Measurements from ENCODE around the gene USP49.

Gene USP49

DNA sequence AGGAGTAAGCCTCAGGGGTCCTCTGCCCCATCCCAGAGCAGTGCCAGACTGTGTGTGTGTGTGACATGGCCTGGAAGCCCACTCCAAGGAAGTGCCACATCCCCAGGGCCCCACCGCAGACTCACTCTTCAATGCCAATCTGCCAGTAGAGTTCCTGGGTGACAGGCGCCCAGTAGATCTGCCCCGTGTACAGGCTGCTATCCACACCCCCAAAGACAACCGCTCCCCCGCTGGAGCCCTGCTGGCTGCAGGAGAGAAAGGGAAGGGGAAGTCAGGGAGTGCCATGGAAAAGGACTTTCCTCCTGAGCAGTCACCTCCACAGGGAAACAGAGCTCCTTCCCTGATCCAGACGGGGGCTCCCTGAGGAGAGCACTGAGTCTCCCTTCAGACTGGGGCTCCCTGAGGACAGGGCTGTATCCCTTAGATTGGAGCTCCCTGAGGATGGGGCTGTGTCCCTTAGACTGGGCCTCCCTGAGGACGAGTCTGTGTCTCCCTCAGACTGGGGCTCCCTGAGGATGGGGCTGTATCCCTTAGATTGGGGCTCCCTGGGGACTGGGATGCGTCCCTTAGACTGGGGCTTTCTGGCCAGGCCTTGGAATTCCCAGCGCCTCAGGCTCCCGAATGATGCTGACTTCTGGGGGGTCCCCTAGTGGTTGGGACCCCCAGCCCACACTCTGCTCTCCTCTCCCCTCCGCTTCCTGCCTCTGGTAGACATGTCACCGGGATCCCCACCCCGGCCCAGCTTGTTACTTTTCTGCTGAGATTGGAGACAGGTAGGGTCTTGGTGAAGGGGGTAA, 154.6 kb downstream of the USP49 start:
- peaks cover 5% of the 10 kb centered on the region for H3K4me1 ChIP-seq (ENCODE audit: control insufficient read depth, insufficient read depth, low read length)
- H3K36me3 ChIP-seq (ENCODE audit: control insufficient read depth, insufficient read depth, low read length) = no peaks in the 10 kb centered on the region
- no peaks in the 10 kb centered on the region for H3K27me3 ChIP-seq (ENCODE audit: control insufficient read depth, insufficient read depth, low read length)
- no peaks in the 10 kb centered on the region for H3K9me3 ChIP-seq (ENCODE audit: control insufficient read depth, insufficient read depth, low read length)
- no peak overlapping the region for H3K9ac ChIP-seq (ENCODE audit: low read depth, low read length)
- no peak overlapping the region for H3K4me3 ChIP-seq (ENCODE audit: low read depth, low read length)

Data from iPS-15b (cell line).